IPS-18c (cell line): Measurements from ENCODE around the gene CDH11.

ENCODE experiments used
- H3K4me3 ChIP-seq: 2 replicates; pipeline ENCODE4 v1.7.0; 2013; ENCODE audit warnings: low read depth, mild to moderate bottlenecking, low read length, moderate library complexity; ENCODE audit not compliant: insufficient read depth
- H3K9me3 ChIP-seq: one replicate; pipeline ENCODE4 v1.6.1; 2013; ENCODE audit warnings: mild to moderate bottlenecking, low read length, moderate library complexity; ENCODE audit not compliant: control insufficient read depth, insufficient read depth

The CDH11 gene

DNA sequence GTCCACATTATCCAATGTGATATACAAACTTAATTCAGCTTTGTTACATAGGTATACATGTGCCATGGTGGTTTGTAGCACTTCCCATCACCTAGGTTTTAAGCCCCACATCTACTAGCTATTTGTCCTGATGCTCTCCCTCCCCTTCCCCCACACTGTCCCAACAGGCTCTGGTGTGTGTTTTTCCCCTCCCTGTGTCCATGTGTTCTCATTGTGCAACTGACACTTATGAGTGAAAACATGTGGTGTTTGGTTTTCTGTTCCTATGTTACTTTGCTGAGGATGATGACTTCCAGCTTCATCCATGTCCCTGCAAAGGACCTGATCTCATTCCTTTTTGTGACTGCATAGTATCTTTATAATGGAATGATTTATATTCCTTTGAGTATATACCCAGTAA, 196.7 kb downstream of the CDH11 start:
- Histone ChIP-seq H3K4me3 (no peak overlapping the region), H3K9me3 (no peaks in the 10 kb centered on the region)

DNA sequence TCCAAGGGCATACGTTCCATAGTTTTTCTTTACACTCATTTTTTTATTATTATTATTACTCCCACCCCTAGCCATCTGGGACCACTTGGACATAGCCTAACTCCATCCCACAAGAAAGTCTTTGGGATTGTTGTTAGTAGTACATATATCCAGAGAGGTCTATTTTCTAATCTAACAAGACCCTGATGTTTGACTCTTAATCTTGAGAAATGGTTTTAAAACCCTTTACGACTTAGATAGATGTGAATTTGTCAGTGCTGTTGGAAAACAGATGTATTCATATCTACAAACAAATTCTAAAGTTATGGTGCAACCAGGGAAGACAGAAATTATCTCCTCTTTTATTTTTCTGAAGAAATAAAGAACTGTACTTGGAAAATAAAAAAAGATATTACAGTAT, 197.8 kb downstream of the CDH11 start:
- H3K9me3 ChIP-seq = no peaks in the 10 kb centered on the region
- H3K4me3 ChIP-seq = no peak overlapping the region

DNA sequence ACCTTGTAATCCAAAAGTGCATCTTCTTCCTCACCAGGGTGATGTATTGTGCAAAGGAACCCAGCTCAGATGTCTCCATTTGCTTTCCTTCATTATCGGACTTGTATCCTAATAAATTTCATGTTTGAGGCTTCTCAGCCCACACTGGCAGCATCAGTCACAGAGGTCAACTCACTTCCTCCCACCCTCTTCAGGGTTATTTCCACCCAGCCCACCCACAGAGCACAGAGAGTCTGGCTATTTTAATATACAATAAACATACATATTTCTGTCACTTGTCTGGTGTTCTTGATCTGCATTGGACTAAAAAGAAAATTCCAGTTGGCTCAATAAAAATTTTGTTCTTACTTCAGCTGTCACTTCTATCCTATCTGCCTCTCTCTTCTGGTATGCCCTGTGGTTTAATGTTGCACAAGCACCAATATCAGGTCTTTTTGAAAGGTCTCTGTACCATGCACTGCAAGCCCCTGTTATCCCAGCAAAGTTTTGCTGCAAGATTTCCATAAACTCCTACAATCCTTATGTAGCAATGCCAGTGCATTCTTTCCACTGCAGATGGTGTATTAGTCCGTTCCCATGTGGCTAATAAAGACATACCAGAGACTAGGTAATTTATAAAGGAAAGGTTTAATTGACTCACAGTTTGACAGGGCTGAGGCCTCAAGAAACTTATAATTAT, 201.8 kb downstream of the CDH11 start:
- Histone ChIP-seq H3K4me3 (no peak overlapping the region), H3K9me3 (no peaks in the 10 kb centered on the region)

DNA sequence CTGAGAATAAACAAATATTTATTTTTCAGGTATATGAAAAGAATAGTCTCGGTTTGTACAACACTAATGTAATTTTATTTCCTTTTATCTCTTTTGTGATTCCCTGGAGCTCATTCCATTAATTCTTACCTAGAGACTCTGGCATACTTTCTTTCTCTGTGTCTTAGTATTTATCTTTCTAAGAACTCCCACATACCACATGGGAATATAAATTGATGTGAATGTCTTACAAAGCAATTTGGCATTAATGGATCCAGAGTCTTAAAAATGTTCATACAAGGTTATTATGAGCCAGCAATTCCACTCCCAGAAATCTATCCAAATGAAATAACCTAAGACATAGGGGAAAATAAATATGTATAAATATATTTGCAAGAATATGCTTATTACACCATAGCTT, 202.7 kb downstream of the CDH11 start:
- Histone ChIP-seq H3K9me3 (no peaks in the 10 kb centered on the region), H3K4me3 (no peak overlapping the region)

DNA sequence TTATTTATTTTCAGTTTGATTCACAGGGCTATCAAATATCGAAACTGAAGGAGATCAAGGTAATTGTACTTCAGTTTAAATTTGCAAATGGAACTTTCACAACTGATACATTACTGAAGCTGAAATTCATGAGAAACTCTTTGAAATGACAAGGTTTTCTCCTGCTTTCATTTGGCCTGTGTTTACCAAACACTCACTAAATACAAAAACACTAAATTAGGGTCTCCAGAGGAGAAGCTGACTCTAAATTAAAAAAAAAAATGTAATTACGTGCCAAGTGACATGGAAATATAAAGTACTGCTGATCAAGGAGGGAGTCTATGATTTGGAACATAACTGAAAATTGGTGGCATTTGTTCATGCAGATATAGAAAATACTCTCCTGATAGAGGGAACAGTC, 205.8 kb downstream of the CDH11 start:
- Histone ChIP-seq H3K9me3 (no peaks in the 10 kb centered on the region), H3K4me3 (no peak overlapping the region)

DNA sequence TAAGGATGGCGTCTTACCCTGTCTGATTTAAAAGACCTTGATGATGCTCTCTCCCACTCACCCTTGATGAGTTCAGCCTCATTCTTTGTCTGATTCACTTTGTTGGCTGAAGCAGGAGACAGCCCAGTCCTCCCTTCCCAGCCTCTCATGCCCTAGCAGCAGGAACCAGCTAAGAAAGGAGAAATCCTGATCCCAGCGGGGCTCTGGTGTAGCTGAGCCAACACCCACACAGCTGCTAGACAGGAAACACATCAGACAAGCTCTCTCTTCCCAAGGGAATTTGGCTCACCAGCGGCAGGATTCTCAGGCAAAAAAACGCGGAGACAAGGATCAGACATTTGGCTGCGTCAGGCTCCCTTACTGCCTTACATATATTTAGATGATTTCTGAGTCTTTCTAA, 211.5 kb downstream of the CDH11 start:
- Histone ChIP-seq H3K9me3 (no peaks in the 10 kb centered on the region), H3K4me3 (no peak overlapping the region)

DNA sequence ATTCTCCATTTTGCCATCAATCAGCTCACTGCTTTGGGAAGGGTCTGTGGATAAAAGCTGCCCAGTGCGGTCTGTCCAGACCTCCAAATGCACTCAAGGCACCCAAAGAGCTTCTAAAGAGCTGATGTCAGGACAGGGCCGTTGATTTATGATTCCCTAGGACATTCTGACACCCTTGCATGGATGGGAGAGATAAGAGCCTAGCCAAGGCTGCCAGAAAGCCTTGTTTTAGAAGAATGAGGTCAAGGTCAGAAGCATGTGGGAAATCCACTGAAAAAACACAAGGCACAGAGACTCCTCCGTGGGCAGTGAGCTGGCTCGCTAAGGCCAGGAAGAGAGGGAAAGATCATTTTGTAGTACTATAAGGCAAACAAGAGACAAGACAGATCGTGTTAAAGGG, 214.0 kb downstream of the CDH11 start:
- Histone ChIP-seq H3K9me3 (no peaks in the 10 kb centered on the region), H3K4me3 (no peak overlapping the region)

DNA sequence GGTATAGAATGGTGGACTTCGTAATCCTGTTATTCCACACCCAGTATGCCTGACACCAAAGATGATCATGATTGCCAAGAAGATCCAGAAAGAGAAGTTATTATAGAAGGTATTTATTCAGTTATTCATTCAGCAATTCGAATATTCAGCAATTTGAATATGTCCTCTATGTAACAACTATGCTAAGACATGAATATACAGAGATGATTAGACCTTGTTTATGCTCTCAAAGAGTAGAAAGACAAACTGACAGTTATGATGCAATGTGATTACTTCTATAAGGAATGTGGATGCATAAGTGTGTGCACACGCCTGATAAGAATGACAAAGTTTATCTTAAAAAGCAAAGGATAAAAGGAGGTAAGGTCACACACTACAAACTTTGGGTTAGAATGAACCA, 218.1 kb downstream of the CDH11 start:
- H3K4me3 ChIP-seq = no peak overlapping the region
- H3K9me3 ChIP-seq = no peaks in the 10 kb centered on the region

DNA sequence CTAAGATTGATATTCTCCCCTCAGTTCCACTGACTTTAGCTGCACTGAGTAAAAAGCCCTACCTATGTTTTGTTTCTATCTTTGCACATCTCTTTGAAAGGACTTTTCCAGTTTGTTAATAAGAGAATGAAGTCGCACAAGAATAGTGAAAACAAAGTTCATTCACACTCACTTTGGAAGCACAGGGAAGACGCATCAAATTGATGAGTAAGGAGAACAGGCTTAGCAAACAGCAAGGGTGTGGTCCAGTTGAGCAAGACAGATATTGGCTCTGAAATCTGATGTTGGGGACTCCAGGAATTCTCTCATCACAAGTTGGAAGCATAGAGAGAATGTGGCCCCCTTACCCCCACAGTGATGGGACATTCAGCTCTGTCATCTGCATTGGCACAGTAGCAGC, 221.3 kb downstream of the CDH11 start:
- no peak overlapping the region for H3K4me3 ChIP-seq
- H3K9me3 ChIP-seq = no peaks in the 10 kb centered on the region

DNA sequence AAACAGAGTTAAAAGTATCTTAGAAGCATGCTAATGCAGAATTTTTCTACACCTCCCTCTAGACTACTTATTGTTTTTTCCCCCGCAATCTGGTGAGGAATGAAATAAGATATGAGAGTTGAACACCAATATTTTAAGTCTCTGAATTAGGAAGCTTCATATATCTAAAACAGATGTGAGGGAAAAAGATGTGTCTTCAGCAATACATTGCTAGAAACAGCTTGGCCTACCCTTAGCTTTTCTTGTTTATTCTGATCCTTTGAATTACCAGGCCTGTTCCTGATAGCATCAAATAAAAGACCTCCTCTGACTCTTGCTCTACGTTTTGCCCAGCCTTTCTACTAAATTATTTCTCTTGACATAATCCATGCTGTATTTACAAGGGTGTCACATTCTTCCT, 221.8 kb downstream of the CDH11 start:
- Histone ChIP-seq H3K4me3 (no peak overlapping the region), H3K9me3 (no peaks in the 10 kb centered on the region)

DNA sequence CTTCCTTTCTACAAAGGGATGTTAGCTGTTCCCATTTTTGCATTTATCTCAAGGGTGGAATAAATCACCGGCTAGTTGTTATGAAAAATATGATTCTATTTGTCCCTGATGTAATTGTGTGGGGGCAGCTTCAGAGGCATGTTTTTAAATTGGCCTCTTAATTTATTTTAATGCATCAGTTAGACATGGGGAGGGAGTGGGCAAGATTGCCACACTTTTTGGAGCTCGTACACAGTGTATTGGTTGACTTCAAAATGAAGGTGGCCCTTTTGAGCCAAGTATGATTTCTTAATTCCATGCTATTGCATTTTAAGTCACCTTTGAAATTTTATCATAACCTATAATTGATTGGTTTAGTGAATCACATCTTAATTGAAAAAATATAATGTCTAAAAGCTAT, 223.7 kb downstream of the CDH11 start:
- H3K4me3 ChIP-seq = no peak overlapping the region
- H3K9me3 ChIP-seq = no peaks in the 10 kb centered on the region
